Keratinocyte (primary cell): ENCODE data around the gene VAT1. TPM values are rescaled to one million over a fixed set of nuclear protein-coding genes. Genes with fewer than 3 reads are reported as not detected.
A peak's percentile ranks its signal among the peaks of the same experiment; 100 is the strongest.

Source experiments
- DNase-seq: peaks from one replicate; pipeline ENCODE4 v3.0.0-alpha.2; 2011; ENCODE audit warnings: low read depth, missing footprints, low spot score
- FAIRE-seq: peaks from 2 replicates; lab custom pipeline; 2011; peaks lifted over from hg19 to GRCh38; lab: Jason Lieb, UNC
- H2AFZ ChIP-seq: 2 replicates; pipeline ENCODE4 v1.6.0; 2012; ENCODE audit warnings: low read length, control low read depth, inconsistent platforms; ENCODE audit not compliant: control insufficient read depth
- H3K27ac ChIP-seq: 2 replicates; pipeline ENCODE4 v1.5.1; 2011; ENCODE audit warnings: low read length; ENCODE audit not compliant: control insufficient read depth, insufficient read depth
- H3K27me3 ChIP-seq: 3 replicates; pipeline ENCODE4 v1.6.0; 2011; ENCODE audit warnings: low read length; ENCODE audit not compliant: control insufficient read depth, insufficient read depth; ENCODE audit errors: extremely low read depth
- H3K36me3 ChIP-seq, 2 experiments: 2 replicates in 1 of 2; 3 replicates in 1 of 2; pipeline ENCODE4 v1.5.1; 2011; ENCODE audit warnings: low read length in 2 of 2, mild to moderate bottlenecking in 1 of 2; ENCODE audit not compliant: control insufficient read depth in 2 of 2, insufficient read depth in 2 of 2; ENCODE audit errors: extremely low read depth in 1 of 2
- H3K4me1 ChIP-seq: 3 replicates; pipeline ENCODE4 v1.5.1; 2011; ENCODE audit warnings: low read length; ENCODE audit not compliant: control insufficient read depth, insufficient read depth; ENCODE audit errors: extremely low read depth
- H3K4me2 ChIP-seq: 3 replicates; pipeline ENCODE4 v1.6.0; 2011; ENCODE audit warnings: low read depth, low read length; ENCODE audit not compliant: control insufficient read depth, insufficient read depth; ENCODE audit errors: extremely low read depth
- H3K4me3 ChIP-seq, 3 experiments: fragments of 200-600 bp in 1 of 3; sonication (generic) in 1 of 3; 2 replicates in 2 of 3; 3 replicates in 1 of 3; pipeline ENCODE4 v1.5.1; 2011 to 2016; ENCODE audit warnings: low read length in 3 of 3, mild to moderate bottlenecking in 3 of 3, control low read depth in 2 of 3, inconsistent platforms in 1 of 3, low read depth in 1 of 3, mixed read lengths in 1 of 3, mixed run types in 1 of 3, moderate library complexity in 1 of 3; ENCODE audit not compliant: control insufficient read depth in 2 of 3, insufficient read depth in 2 of 3; ENCODE audit errors: extremely low read depth in 1 of 3
- H3K79me2 ChIP-seq: 2 replicates; pipeline ENCODE4 v1.6.0; 2012; ENCODE audit warnings: low read length; ENCODE audit not compliant: control insufficient read depth, insufficient read depth
- H3K9ac ChIP-seq: 3 replicates; pipeline ENCODE4 v1.6.0; 2011; ENCODE audit warnings: low read length; ENCODE audit not compliant: control insufficient read depth, insufficient read depth; ENCODE audit errors: extremely low read depth
- H3K9me1 ChIP-seq: 3 replicates; pipeline ENCODE4 v1.6.0; 2011; ENCODE audit warnings: low read length; ENCODE audit not compliant: control insufficient read depth, insufficient read depth; ENCODE audit errors: extremely low read depth
- H3K9me3 ChIP-seq: 2 replicates; pipeline ENCODE4 v1.5.1; 2012; ENCODE audit warnings: low read depth, low read length; ENCODE audit not compliant: control insufficient read depth
- H4K20me1 ChIP-seq: 3 replicates; pipeline ENCODE4 v1.6.0; 2011; ENCODE audit warnings: low read length; ENCODE audit not compliant: control insufficient read depth, insufficient read depth; ENCODE audit errors: extremely low read depth
- EZH2 ChIP-seq: IDR thresholded peaks from one replicate; pipeline ENCODE4 v1.6.1; 2012; ENCODE audit warnings: inconsistent platforms, mild to moderate bottlenecking, low read length, moderate library complexity
- dilution Hi-C: fragments of 300-500 bp; cut with MboI; formaldehyde crosslinking; loops from one replicate; pipeline ENCODE4 v1.7.0; 2020; ENCODE audit warnings: low sequenced_read_pairs; ENCODE audit not compliant: extremely low pct_ligation_motif_present
- polyA plus RNA-seq, 5 experiments: library from polyadenylated mRNA; depleted of rRNA in 3 of 5; stranded (reverse) in 3 of 5; stranded (forward) in 1 of 5; unstranded in 1 of 5; fragments of >200 nt; gene quantifications; 1 replicate in 1 of 5; 2 replicates in 3 of 5; 3 replicates in 1 of 5; pipeline versions ENCODE4 v1.2.1 to v1.2.3, GENCODE V29; 2011 to 2012; ENCODE audit warnings: missing spikeins in 2 of 5, low read depth in 1 of 5, low replicate concordance in 1 of 5
- TF ChIP-seq, protein P1 (sequence below), 3 experiments: IDR thresholded peaks in 1 of 3; conservative IDR thresholded peaks in 1 of 3; optimal IDR thresholded peaks in 1 of 3; 2 replicates in 2 of 3; 3 replicates in 1 of 3; pipeline versions ENCODE3 to v1.5.1; 2011; ENCODE audit warnings: low read length in 3 of 3, mild to moderate bottlenecking in 3 of 3, moderate library complexity in 2 of 3, control low read depth in 1 of 3, inconsistent platforms in 1 of 3; ENCODE audit not compliant: insufficient read depth in 2 of 3; ENCODE audit errors: extremely low read depth in 1 of 3

The VAT1 gene
- polyA plus RNA-seq, 1 donor (not counting 4 experiments of a cell fraction or from before 2014, with no cell fraction given) = 151 TPM

DNA sequence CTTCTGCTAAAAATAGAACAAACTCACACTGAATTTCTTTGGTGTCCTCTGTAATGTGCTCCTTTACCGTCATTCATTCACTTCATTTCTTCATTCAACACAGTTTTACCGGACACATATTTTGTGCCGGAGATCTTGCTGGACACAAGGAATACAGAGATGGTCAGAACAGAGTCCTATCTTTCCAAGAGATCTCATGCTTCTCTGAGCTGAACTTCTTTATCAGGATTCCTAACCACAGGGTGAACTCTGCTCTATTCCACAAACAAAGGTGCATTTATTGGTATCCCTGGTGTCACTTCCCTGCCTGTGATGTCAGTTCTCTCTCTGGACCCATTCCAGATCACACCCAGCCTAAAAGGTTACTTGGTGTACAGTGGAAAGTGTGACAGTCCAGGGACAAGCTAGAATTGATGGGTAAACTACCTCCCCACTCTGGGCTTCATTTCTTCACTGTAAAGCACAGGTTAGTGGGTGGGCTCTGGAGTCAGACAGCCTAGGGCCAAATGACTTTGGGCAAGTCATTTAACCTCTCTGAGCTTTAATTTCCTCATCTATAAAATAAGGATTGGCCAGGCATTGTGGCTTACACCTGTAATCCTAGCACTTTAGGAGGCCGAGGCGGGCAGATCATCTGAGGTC lies 11.4 kb downstream of the VAT1 start:
- no peak overlapping the region for H3K4me2 ChIP-seq
- H2AFZ ChIP-seq = no peak overlapping the region
- no peaks in the 10 kb centered on the region for H3K27me3 ChIP-seq
- peaks cover 10 to 11% of the 10 kb centered on the region in 2 experiments for H3K36me3 ChIP-seq
- FAIRE-seq (no peak), DNase-seq (no peak)
- no peaks in the 10 kb centered on the region for H3K79me2 ChIP-seq
- H4K20me1 ChIP-seq = no peaks in the 10 kb centered on the region
- no peaks in the 10 kb centered on the region for H3K4me1 ChIP-seq
- no peak overlapping the region for H3K9ac ChIP-seq
- H3K27ac ChIP-seq = no peak overlapping the region
- H3K9me3 ChIP-seq = no peaks in the 10 kb centered on the region
- dilution Hi-C loops = no loop called here
- no peak overlapping the region for H3K4me3 ChIP-seq
- no peaks in the 10 kb centered on the region for H3K9me1 ChIP-seq
- TF ChIP-seq, protein P1, sequence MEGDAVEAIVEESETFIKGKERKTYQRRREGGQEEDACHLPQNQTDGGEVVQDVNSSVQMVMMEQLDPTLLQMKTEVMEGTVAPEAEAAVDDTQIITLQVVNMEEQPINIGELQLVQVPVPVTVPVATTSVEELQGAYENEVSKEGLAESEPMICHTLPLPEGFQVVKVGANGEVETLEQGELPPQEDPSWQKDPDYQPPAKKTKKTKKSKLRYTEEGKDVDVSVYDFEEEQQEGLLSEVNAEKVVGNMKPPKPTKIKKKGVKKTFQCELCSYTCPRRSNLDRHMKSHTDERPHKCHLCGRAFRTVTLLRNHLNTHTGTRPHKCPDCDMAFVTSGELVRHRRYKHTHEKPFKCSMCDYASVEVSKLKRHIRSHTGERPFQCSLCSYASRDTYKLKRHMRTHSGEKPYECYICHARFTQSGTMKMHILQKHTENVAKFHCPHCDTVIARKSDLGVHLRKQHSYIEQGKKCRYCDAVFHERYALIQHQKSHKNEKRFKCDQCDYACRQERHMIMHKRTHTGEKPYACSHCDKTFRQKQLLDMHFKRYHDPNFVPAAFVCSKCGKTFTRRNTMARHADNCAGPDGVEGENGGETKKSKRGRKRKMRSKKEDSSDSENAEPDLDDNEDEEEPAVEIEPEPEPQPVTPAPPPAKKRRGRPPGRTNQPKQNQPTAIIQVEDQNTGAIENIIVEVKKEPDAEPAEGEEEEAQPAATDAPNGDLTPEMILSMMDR (optimal IDR thresholded peaks at IDR 0.05 in 1 of 3, IDR thresholded peaks at IDR 0.05 in 1 of 3, conservative IDR thresholded peaks at IDR 0.05 in 1 of 3; ENCODE audit: extremely low read depth in 1 of 3, insufficient read depth in 2 of 3, low read length in 3 of 3) = no peak

DNA sequence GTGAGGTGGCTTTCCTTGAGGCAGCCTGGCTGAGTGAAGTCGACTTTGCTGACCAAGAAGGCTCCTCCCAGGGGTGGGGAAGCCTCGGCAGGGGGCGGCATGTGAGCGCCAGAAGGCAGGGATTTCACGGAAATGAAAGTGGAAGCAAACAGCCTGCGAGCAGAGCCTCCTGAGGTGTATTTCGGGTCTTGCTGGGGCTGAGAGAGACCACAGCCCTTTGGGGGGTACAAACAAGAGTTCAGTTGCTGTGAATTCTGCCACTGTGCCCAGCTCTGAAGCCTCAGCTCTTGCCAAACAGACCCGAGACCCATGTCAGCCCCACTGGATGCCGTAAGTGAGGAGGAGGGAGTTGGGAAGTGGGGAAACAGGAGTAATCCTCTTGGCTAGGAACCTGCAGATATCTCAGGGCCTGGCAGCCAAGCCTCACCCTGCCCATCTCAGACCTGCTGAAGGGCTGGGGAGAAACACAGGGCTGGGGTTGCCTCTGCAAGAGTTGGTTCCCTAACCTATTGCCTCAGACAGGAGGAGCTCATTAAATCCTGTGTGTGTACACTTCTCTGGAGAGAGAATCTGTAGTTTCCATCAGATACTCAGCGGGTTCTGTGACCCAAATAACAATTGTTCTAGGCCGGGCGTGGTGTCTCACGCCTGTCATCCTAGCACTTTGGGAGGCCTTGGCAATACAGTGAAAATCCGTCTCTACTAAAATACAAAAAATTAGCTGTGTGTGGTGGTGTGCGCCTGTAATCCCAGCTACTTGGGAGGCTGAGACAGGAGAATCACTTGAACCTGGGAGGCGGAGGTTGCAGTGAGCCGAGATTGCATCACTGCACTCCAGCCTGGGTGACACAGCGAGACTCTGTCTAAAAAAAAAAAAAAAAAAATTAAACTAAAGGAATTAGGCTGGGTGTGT lies 15.3 kb downstream of the VAT1 start, which contains the start of gene IFI35:
TSS of gene IFI35 (plus strand) at position 146 of the 913 bp plus-strand sequence. CDS start at position 310, 164 bp downstream.
- no peak for FAIRE-seq
- H3K27ac ChIP-seq = peak within 1 kb of the TSS; percentile 80
- dilution Hi-C loops = no loop called here
- peak within 1 kb of the TSS; percentile 82 for H2AFZ ChIP-seq
- H3K27me3 ChIP-seq = no peaks in the 10 kb centered on the region
- peaks cover 11 to 14% of the 10 kb centered on the region in 2 experiments for H3K36me3 ChIP-seq
- TF ChIP-seq, protein P1 (optimal IDR thresholded peaks at IDR 0.05 in 1 of 3, IDR thresholded peaks at IDR 0.05 in 1 of 3, conservative IDR thresholded peaks at IDR 0.05 in 1 of 3; ENCODE audit: extremely low read depth in 1 of 3, insufficient read depth in 2 of 3, low read length in 3 of 3) = peak in 2 of 3 experiments; percentile 34 to 53
- TF ChIP-seq EZH2 = no peak
- H3K9me1 ChIP-seq = no peaks in the 10 kb centered on the region
- DNase-seq = no peak
- H3K4me1 ChIP-seq = peaks cover 10% of the 10 kb centered on the region
- peak within 1 kb of the TSS; percentile 50 to 80 (median 76) for H3K4me3 ChIP-seq
- peaks cover 4% of the 10 kb centered on the region for H4K20me1 ChIP-seq
- peak within 1 kb of the TSS; percentile 77 for H3K4me2 ChIP-seq
- peak within 1 kb of the TSS; percentile 87 for H3K9ac ChIP-seq
- no peaks in the 10 kb centered on the region for H3K9me3 ChIP-seq
- no peaks in the 10 kb centered on the region for H3K79me2 ChIP-seq
